Endodermal cell (in vitro differentiated cells): Measurements from ENCODE around the gene COL11A2. TPM values are rescaled to one million over a fixed set of nuclear protein-coding genes. Genes with fewer than 3 reads are reported as not detected.
A peak's percentile ranks its signal among the peaks of the same experiment; 100 is the strongest.

Experiments used
- DNase-seq: peaks from one replicate; pipeline ENCODE4 v3.0.0-alpha.2; 2017
- H3K27ac ChIP-seq: 2 replicates; pipeline ENCODE4 v1.5.1; 2013; ENCODE audit warnings: mild to moderate bottlenecking, low read depth, low read length, moderate library complexity
- H3K27me3 ChIP-seq: 2 replicates; pipeline ENCODE4 v1.6.1; 2013; ENCODE audit warnings: mild to moderate bottlenecking, low read length, moderate library complexity; ENCODE audit not compliant: insufficient read depth, control insufficient read depth, poor library complexity, severe bottlenecking
- H3K36me3 ChIP-seq: 2 replicates; pipeline ENCODE4 v1.7.0; 2013; ENCODE audit warnings: mild to moderate bottlenecking, low read length, moderate library complexity; ENCODE audit not compliant: control insufficient read depth, insufficient read depth
- H3K4me1 ChIP-seq: one replicate; pipeline ENCODE4 v1.7.0; 2013; ENCODE audit warnings: low read length; ENCODE audit not compliant: control insufficient read depth, insufficient read depth
- H3K4me3 ChIP-seq: 2 replicates; pipeline ENCODE4 v1.5.1; 2013; ENCODE audit warnings: mild to moderate bottlenecking, low read length, moderate library complexity
- H3K9ac ChIP-seq: 2 replicates; pipeline ENCODE4 v1.6.1; 2013; ENCODE audit warnings: mild to moderate bottlenecking, low read length, moderate library complexity; ENCODE audit not compliant: poor library complexity, severe bottlenecking; ENCODE audit errors: extremely low read depth
- H3K9me3 ChIP-seq: 2 replicates; pipeline ENCODE4 v1.6.1; 2013; ENCODE audit warnings: mild to moderate bottlenecking, low read length, moderate library complexity; ENCODE audit not compliant: control insufficient read depth
- H3K27ac Mint-ChIP-seq: 2 replicates; pipeline ENCODE4 v1.8.0; 2020; ENCODE audit warnings: mixed read lengths
- H3K27me3 Mint-ChIP-seq: 2 replicates; pipeline ENCODE4 v1.8.0; 2021; ENCODE audit warnings: mild to moderate bottlenecking, mixed read lengths; ENCODE audit not compliant: insufficient read depth
- H3K36me3 Mint-ChIP-seq: 2 replicates; pipeline ENCODE4 v1.8.0; 2020; ENCODE audit warnings: low read depth, mixed read lengths
- H3K4me1 Mint-ChIP-seq: 2 replicates; pipeline ENCODE4 v1.8.0; 2020; ENCODE audit warnings: mixed read lengths
- H3K4me3 Mint-ChIP-seq: 2 replicates; pipeline ENCODE4 v1.8.0; 2020; ENCODE audit warnings: mild to moderate bottlenecking, moderate library complexity, mixed read lengths
- H3K9me3 Mint-ChIP-seq: 2 replicates; pipeline ENCODE4 v1.8.0; 2020; ENCODE audit warnings: mild to moderate bottlenecking, mixed read lengths
- WGBS, 2 experiments: methylation state at CpG; one replicate each; pipeline versions ENCODE4 v1.1.5 to v1.1.7; 2013; ENCODE audit warnings: missing lambda C conversion rate in 2 of 2, mixed read lengths in 1 of 2; ENCODE audit not compliant: insufficient coverage in 1 of 2, insufficient read length in 1 of 2; 5-methylcytosine and 5-hydroxymethylcytosine counted together
- total RNA-seq, 2 donors: library from RNA; stranded (reverse); fragmentation: NEBNext Ultra II Directional in 1 of 2; extraction: Animal tissue kit (Norgen Biotek cat#: 25700) in 1 of 2; gene quantifications; 2 replicates in 1 of 2; 3 replicates in 1 of 2; pipeline ENCODE4 v1.2.1, GENCODE V29; 2021
- TF ChIP-seq, protein P1 (sequence below): fragments of 200-600 bp; sonication (generic); conservative IDR thresholded peaks from 2 replicates; pipeline ENCODE4 v1.5.0; 2021; ENCODE audit warnings: antibody characterized with exemption, mild to moderate bottlenecking

Gene COL11A2
- total RNA-seq, 2 donors from 2014 or later: 1.3 to 2.8 TPM

DNA sequence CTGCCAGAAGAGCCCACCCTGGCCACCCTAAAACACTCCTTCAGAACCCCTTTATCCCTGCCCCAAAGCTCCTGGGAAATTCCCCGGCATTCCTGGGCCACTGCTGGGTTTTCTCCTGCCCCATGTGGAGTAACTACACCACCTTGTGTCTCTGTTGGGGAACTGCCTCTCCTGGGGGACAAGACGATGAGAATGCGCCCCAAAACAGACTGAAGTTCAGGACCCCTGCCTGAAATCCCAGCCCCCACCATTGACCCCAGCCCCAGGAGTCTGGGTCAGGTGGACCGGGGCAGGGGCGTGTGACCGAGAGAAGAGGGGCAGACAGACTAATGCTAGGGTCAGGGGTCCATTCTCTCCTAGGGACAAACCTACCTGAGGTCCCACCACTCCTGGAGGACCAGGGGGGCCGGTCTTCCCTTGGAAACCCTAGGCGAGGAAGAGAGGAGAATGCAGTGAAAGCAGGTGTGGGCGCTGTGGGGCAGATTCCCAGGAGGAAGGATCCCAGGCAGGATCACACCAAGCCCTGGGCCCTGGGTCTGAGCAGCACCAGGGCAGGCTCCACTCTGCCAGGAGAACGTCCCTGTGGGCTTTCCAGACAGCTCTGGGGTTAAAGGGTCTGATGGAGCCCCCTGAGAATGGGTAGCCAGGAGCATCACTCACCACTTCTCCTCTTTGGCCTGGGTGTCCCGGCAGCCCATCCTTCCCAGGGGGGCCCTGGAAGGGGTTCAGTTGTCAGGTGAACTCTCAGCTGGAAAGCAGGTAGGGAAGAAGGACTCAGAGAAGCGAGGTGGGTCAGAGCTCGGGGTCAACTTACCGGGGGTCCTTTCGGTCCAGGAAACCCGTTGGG is 19.4 kb downstream of the COL11A2 start:
- 63 to 82% methylated on average over 2 to 16 of the region's 16 CpGs for WGBS, 2 experiments
- TF ChIP-seq, protein P1, sequence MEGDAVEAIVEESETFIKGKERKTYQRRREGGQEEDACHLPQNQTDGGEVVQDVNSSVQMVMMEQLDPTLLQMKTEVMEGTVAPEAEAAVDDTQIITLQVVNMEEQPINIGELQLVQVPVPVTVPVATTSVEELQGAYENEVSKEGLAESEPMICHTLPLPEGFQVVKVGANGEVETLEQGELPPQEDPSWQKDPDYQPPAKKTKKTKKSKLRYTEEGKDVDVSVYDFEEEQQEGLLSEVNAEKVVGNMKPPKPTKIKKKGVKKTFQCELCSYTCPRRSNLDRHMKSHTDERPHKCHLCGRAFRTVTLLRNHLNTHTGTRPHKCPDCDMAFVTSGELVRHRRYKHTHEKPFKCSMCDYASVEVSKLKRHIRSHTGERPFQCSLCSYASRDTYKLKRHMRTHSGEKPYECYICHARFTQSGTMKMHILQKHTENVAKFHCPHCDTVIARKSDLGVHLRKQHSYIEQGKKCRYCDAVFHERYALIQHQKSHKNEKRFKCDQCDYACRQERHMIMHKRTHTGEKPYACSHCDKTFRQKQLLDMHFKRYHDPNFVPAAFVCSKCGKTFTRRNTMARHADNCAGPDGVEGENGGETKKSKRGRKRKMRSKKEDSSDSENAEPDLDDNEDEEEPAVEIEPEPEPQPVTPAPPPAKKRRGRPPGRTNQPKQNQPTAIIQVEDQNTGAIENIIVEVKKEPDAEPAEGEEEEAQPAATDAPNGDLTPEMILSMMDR: peak; percentile 77
- no peak overlapping the region for H3K27ac Mint-ChIP-seq
- H3K36me3 ChIP-seq: no peaks in the 10 kb centered on the region
- no peak overlapping the region for H3K4me3 ChIP-seq
- H3K36me3 Mint-ChIP-seq: no peaks in the 10 kb centered on the region
- H3K4me1 ChIP-seq: no peaks in the 10 kb centered on the region
- no peaks in the 10 kb centered on the region for H3K9me3 Mint-ChIP-seq
- peaks cover 22% of the 10 kb centered on the region for H3K27me3 Mint-ChIP-seq
- H3K9ac ChIP-seq: no peak overlapping the region
- H3K27me3 ChIP-seq: peaks cover 12% of the 10 kb centered on the region
- no peak overlapping the region for H3K4me3 Mint-ChIP-seq
- no peak overlapping the region for H3K27ac ChIP-seq
- H3K4me1 Mint-ChIP-seq: no peaks in the 10 kb centered on the region
- DNase-seq: peak; percentile 74
- no peaks in the 10 kb centered on the region for H3K9me3 ChIP-seq

DNA sequence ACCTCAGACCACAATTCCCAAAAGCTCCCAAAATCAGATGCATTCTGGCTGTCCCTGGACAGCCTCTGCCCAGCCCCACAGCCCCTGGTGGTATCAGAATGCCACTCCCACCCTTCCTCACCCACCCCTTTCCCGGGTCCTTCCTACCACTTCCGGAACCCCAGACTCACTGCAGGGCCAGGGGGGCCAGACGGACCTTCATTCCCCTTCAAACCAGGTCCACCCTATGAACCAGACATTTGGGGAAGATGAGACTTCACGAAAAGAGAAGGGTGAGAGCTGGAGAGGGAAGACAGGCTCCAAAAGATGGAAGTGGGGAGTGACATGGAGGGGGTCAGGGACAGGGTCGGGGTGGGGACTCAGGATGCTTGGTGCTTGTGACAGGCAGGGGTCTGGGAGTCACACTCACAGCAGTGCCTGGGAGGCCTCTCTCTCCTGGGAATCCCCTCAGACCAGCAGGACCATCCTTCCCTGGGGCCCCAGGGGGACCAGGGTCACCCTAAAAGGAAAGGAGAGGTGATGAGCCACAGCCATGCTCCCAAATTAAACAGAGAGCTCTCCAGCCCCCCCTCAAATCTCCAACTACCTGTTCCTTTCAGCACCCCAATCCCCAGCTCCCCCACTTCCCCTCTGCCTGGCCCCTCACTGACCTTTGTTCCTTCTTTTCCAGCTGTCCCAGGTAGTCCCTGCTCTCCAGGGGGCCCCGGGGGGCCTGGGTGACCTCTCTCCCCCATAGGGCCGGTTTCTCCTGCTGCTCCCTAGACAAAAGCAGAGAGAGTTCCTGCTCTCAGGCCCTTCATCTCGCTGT is 20.2 kb downstream of the COL11A2 start:
- Mint-ChIP-seq H3K4me1 (no peaks in the 10 kb centered on the region), H3K36me3 (no peaks in the 10 kb centered on the region), H3K27me3 (peaks cover 20% of the 10 kb centered on the region), H3K27ac (no peak overlapping the region), H3K4me3 (no peak overlapping the region), H3K9me3 (no peaks in the 10 kb centered on the region)
- 74 to 83% methylated on average over 2 to 8 of the region's 8 CpGs for WGBS, 2 experiments
- Histone ChIP-seq H3K9ac (no peak overlapping the region), H3K36me3 (no peaks in the 10 kb centered on the region), H3K4me3 (no peak overlapping the region), H3K27me3 (peaks cover 12% of the 10 kb centered on the region), H3K9me3 (no peaks in the 10 kb centered on the region), H3K27ac (no peak overlapping the region), H3K4me1 (no peaks in the 10 kb centered on the region)
- TF ChIP-seq, protein P1: no peak
- no peak for DNase-seq

DNA sequence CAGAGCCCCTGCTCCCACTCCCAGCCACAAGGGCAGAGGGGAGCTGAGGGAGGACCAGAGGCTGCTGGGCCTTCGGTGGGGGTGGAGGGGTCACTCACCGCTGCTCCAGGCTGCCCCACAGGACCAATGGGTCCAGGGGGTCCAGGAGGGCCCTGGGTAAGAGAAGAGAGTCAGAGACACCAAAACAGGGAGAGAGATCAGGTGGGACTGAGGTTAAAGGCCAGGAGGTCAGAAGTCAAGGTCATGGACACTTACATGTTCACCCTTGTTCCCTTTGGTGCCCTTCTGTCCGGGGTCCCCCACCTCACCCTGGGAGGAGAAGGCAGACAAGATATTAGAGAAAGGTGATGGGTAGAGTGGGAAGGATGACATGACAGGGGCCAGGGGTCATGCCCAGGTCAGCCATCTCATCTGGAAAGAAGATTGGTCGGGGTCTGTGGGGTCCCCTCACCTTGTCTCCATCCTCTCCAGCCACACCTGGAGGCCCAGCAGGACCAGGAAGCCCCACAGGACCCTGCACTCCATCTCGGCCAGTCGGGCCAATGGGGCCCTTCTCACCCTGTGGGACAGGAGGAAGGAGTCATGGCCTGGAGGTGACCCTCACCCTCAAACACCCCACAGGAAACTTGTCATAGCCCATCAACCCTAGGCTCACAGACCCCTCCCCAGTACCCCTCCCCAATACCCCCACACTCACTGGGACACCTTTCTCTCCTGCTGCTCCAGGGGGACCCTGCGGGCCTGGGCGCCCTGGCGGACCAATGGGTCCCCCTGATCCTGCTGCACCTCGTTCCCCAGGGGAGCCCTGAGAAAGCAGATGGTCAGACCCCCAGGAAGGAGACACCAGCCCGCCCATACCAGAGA is 21.0 kb downstream of the COL11A2 start:
- no peak overlapping the region for H3K27ac Mint-ChIP-seq
- H3K36me3 ChIP-seq: no peaks in the 10 kb centered on the region
- TF ChIP-seq, protein P1: no peak

More for the DNA sequence above, 21.0 kb downstream of the COL11A2 start:
- no peak overlapping the region for H3K4me3 ChIP-seq
- no peak overlapping the region for H3K27ac ChIP-seq
- no peaks in the 10 kb centered on the region for H3K9me3 ChIP-seq
- Mint-ChIP-seq H3K27me3 (peaks cover 18% of the 10 kb centered on the region), H3K4me1 (no peaks in the 10 kb centered on the region), H3K9me3 (no peaks in the 10 kb centered on the region), H3K36me3 (no peaks in the 10 kb centered on the region), H3K4me3 (no peak overlapping the region)
- WGBS, 2 experiments: 86 to 100% methylated on average over 1 to 10 of the region's 11 CpGs
- DNase-seq: no peak
- no peak overlapping the region for H3K9ac ChIP-seq
- H3K4me1 ChIP-seq: no peaks in the 10 kb centered on the region
- H3K27me3 ChIP-seq: peaks cover 12% of the 10 kb centered on the region
